Measurements from ENCODE around the gene TMEM179B. TPM values are rescaled to one million over a fixed set of nuclear protein-coding genes. Genes with fewer than 3 reads are reported as not detected.
"Not testable (repeated sequence)": the region's sequence is repeated elsewhere in the genome, so short reads cannot be mapped to it uniquely, and the experiment has no call there.

The TMEM179B gene
- total and polyA plus RNA-seq, 2 of the 13 experiments (the other 11 are each of a cell fraction or from before 2014, with no cell fraction given), result 24.8 to 25.7 TPM

DNA sequence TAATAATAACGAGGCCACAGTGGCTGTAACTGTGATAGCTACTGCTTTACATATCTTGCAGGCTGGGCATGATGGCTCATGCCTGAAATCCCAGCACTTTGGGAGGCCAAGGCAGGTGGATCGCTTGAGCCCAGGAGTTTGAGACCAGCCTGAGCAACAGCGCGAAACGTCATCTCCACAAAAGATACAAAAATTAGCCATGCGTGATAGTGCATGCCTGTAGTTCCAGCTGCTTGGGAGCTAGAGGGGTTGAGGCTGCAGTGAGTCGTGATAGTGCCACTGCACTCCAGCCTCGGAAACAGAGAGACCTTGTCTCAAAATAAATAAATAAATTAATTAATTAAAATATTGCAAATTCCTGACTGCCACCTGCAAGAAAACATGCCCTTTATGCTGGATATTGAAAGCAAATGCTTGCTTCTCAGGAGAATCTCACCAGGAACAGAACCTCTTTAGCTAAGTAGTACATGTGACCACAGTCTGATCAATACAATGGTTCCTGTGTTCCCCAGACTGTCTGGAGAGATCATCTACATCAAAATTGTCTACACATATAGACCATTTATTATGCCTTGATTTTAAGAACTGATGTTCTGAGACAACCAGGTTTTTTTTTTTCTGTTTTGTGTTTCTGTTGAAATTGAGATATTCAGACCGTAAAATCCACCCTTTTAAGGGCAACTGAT is 39.6 kb upstream of the TMEM179B start:
- DNase-seq (ENCODE audit: low spot score) (no peak), ATAC-seq (no peak), FAIRE-seq (no peak)
- Histone ChIP-seq H2AFZ (ENCODE audit: low read length) (no peak overlapping the region), H3K27me3 (ENCODE audit: control insufficient read depth in 1 of 2, insufficient read depth in 2 of 2, low read length in 2 of 2) (no peaks in the 10 kb centered on the region), H3K9ac (ENCODE audit: insufficient read depth, low read depth, low read length) (no peak overlapping the region), H3K4me3 (replicated peaks in 1 of 3; ENCODE audit: insufficient read depth in 1 of 3, low read depth in 2 of 3, low read length in 3 of 3) (no peak overlapping the region), H3K4me1 (ENCODE audit: insufficient read depth, low read length) (no peaks in the 10 kb centered on the region), H3K27ac (ENCODE audit: extremely low read length, insufficient read depth, low read length) (no peak overlapping the region), H4K20me1 (ENCODE audit: insufficient read depth, low read length) (no peaks in the 10 kb centered on the region), H3K36me3 (replicated peaks in 1 of 2; ENCODE audit: control insufficient read depth in 1 of 2, insufficient read depth in 2 of 2, low read length in 2 of 2) (peaks cover 5 to 6% of the 10 kb centered on the region in 2 experiments; a peak in 3 of 5 replicates), H3K4me2 (ENCODE audit: low read depth, low read length) (no peak overlapping the region), H3K9me3 (ENCODE audit: low read length) (no peaks in the 10 kb centered on the region), H3K79me2 (ENCODE audit: insufficient read depth, low read length) (no peaks in the 10 kb centered on the region)
- POLR2A ChIA-PET, result interaction anchor here (1.9 to 2.0 kb wide), 2 partner anchors 14 to 20 kb away, joined by 6 to 10 read pairs; partner anchors contain the start of genes HNRNPUL2, POLR2G and TTC9C
- CTCF ChIA-PET (ENCODE audit: low intra/inter-chr PET ratio, low total read pairs), result no interaction called here
- 88% methylated on average over 9 of the region's 9 CpGs for WGBS (ENCODE audit: low lambda C conversion rate)
- no peak for TF ChIP-seq ZMAT5 (CRISPR knock-in tag; IDR thresholded peaks at IDR 0.05; ENCODE audit: borderline replicate concordance, low read depth)
- in situ Hi-C loops (cut with HindIII; ENCODE audit: extremely low pct_ligation_motif_present, low pct_unique_long_range_greater_than_20kb), result no loop called here
- BruUV-seq (replicated peaks), result no TSS peak
- intact Hi-C loops (cut with micrococcal nuclease; ENCODE audit: unreplicated experiment), result no loop called here

DNA sequence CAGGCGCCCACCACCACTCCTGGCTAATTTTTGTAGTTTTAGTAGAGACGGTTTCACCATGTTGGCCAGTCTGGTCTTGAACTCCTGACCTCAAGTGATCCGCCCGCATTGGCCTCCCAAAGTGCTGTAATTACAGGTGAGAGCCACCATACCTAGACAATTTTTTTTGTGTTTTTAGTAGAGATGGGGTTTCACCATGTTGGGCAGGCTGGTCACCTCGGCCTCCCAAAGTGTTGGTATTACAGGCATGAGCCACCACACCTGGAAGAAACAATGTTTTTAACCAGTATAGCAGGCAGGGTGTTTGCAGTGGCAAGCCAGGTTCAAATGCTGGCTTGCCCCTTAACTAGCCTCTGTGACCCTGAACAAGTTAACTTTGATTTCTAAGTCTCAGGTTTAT is 37.3 kb upstream of the TMEM179B start:
- CTCF ChIA-PET (ENCODE audit: low intra/inter-chr PET ratio, low total read pairs); H3K4me2 ChIP-seq (ENCODE audit: low read depth, low read length); POLR2A ChIA-PET; DNase-seq (ENCODE audit: low spot score); H3K4me3 ChIP-seq (replicated peaks in 1 of 3; ENCODE audit: insufficient read depth in 1 of 3, low read depth in 2 of 3, low read length in 3 of 3); H2AFZ ChIP-seq (ENCODE audit: low read length); H3K36me3 ChIP-seq (replicated peaks in 1 of 2; ENCODE audit: control insufficient read depth in 1 of 2, insufficient read depth in 2 of 2, low read length in 2 of 2); in situ Hi-C loops (cut with HindIII; ENCODE audit: extremely low pct_ligation_motif_present, low pct_unique_long_range_greater_than_20kb); H4K20me1 ChIP-seq (ENCODE audit: insufficient read depth, low read length); ATAC-seq; H3K9me3 ChIP-seq (ENCODE audit: low read length); H3K79me2 ChIP-seq (ENCODE audit: insufficient read depth, low read length); H3K9ac ChIP-seq (ENCODE audit: insufficient read depth, low read depth, low read length); FAIRE-seq; H3K27me3 ChIP-seq (ENCODE audit: control insufficient read depth in 1 of 2, insufficient read depth in 2 of 2, low read length in 2 of 2); H3K27ac ChIP-seq (ENCODE audit: extremely low read length, insufficient read depth, low read length); BruUV-seq (replicated peaks); intact Hi-C loops (cut with micrococcal nuclease; ENCODE audit: unreplicated experiment): not testable (repeated sequence)
- WGBS (ENCODE audit: low lambda C conversion rate), result 96% methylated on average over 5 of the region's 5 CpGs
- H3K4me1 ChIP-seq (ENCODE audit: insufficient read depth, low read length), result peaks cover 15% of the 10 kb centered on the region
